Kidney capillary endothelial cell (primary cell): ENCODE data around the gene AXIN2.
"Not testable (repeated sequence)": the region's sequence is repeated elsewhere in the genome, so short reads cannot be mapped to it uniquely, and the experiment has no call there.

Source experiments
- DNase-seq: peaks from one replicate; pipeline ENCODE4 v3.0.0-alpha.2; 2018; ENCODE audit warnings: low spot score

AXIN2 gene

GRCh38 chr17:65519462-65519861 is 42.0 kb downstream of the AXIN2 start:
- no peak for DNase-seq

- DNase-seq, result no peak
Observed at GRCh38 chr17:65518256-65518655, 43.2 kb downstream of the AXIN2 start.

DNA sequence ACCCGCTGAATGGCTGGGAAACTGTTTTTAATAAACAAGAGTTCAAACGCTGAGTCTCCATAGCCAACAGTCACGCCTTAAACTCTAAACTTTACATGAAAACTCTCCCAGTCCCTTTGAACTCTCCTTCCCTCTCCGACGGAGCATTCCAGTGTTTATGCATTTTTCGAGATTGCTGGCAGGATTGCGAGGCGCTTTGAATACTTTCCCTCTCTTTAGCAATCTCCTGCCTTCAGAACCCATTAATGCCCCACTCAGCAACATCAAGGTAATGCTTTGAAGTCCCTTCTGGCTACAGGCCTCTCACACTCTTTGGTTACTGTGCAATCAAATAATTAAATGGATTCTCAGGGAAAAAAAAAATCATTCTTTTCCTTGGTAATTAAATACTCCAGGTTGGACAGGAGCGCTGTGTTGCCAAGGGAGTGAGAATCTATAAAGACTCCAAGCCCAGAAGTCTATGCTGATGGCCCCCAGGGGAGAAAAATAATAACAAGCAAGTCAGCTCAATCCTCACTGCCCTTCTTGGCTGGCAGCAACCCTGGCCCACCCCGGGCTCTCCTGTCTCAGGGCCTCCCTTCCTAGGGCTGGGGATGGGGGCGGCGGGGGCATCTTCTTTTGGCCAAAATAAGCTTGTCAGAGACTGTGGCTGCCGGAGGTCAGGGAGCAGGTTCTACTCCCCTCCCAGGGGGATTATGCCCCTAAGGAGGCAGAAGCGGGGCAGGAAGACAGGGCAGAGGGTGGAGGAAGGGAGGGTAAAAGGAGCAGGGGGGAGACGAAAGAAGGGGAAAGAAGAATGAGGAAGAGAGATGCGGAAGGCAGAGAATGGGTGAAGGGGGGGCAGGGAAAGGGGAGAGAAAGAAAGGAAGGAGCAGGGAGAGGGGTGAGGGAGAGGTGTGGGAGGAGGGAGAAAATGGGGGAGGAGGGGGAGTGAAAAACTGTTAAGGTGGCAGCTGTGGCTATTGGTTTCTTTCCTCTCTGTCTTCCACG is 45.2 kb downstream of the AXIN2 start:
- DNase-seq, result no peak

DNA sequence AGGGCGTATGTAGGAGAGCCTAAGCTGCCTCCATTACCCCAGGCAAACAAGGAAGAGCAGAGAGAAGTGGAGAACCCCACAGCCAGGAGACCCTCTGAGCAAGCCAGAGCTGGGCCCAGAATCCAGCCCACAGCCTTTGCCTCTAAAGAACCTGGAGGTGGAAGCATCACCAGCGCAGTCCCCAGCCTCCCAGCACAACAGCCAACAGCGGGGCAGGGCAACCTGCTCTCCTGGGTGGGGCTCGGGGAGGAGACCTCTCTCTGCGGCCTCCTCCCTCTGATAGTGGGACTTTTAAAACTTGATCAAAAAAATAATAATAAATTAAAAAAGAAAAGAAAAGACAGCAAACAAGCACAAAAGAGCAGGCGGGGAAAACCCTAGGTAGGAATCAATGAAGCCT is 45.9 kb downstream of the AXIN2 start:
- no peak for DNase-seq

DNA sequence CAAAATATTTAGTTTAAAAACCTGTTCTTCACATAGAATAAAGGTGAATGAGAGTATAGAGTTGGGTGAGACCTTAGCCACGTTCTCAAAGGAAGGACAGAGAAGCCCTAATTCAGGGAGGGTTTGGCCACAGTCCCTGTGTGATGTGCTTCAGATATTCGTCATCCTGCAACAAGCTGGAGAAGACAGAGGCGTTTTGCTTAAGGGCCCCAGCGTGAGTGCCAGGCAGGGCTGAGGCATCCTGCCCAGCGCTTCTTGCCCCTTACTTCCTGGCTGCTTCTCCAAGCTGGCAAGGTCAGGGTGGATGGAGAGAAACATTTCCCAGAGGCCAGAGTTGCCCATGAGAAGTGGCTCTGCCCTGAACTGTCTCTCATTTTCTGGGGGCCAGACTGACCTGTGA is 46.9 kb downstream of the AXIN2 start:
- no peak for DNase-seq

GRCh38 chr17:65514082-65514481 is 47.4 kb downstream of the AXIN2 start:
- DNase-seq, result no peak

- no peak for DNase-seq
Observed at GRCh38 chr17:65511316-65511715, 50.1 kb downstream of the AXIN2 start.

DNA sequence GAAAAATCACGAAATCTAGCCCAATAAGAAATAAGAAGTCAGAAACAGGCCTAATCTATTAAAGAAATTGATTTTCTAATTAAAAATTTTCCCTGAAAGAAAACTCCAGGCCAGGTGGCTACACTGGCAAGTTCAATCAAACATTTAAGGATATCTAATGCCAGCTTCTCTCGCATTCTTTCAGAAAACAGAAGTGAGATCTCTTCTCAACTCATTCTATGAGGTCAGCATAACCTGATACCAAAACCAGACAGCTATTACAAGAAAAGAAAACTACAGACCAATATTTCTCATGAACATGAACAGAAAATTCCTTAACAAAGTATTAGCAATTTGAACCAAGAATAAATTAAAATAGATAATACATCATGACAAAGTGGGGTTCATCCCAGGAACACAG is 52.4 kb downstream of the AXIN2 start:
- no peak for DNase-seq

DNA sequence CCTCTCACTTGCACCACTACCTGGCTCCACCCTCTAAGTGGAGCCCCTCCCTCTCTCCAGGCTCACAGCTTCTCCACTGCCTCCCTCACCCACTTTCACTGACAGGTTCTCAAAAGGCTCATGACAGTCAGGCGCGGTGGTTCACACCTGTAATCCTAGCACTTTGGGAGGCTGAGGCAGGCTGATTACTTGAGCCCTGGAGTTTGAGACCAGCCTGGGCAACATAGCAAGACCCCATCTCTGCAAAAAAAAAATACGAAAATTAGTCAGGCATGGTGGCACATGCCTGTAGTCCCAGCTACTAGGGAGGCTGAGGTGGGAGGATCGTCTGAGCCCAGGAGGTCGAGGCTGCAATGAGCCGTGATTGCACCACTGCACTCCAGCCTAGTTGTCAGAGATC is 56.8 kb downstream of the AXIN2 start:
- DNase-seq, result not testable (repeated sequence)

GRCh38 chr17:65504141-65504540 is 57.3 kb downstream of the AXIN2 start:
- no peak for DNase-seq

DNA sequence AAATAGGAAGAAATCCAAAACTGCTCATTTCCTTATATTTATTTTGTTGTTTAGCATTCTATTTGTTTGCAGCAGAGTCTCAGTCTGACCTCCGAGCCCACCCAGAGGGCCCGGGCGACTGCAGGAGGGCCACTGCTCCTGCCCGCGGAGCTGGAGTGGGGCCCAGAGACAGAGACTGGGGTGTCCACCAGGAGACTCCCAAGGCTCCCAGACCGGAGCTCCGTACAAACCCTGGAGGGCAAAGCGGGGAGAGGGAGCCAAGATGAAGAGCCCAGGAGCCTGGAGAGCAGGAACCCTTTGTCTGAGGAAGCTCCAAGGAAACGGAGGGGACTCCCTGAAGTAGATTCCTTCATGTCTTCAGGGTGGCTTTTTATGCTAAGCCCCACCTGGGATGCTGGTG is 57.9 kb downstream of the AXIN2 start:
- no peak for DNase-seq

DNA sequence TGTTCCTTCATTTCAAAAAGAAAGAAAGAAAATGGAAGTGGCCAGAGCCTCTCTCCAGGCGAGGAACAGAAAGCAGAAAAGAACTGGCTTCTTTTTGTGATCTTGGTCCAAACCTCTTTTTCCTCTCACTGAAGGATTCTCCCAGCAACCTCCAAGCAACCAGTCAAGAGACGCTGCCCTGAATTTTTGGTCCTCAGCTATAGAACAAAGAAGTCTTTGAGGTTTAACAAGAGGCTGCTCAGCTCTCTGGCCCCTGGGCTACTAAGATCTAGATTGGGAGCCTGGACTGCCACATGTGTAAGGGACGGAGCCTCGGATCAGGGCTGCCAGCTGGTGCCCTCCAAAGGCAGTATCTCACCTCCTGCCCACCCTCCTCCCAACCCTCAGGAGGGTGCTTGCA is 62.6 kb downstream of the AXIN2 start:
- DNase-seq, result no peak

DNA sequence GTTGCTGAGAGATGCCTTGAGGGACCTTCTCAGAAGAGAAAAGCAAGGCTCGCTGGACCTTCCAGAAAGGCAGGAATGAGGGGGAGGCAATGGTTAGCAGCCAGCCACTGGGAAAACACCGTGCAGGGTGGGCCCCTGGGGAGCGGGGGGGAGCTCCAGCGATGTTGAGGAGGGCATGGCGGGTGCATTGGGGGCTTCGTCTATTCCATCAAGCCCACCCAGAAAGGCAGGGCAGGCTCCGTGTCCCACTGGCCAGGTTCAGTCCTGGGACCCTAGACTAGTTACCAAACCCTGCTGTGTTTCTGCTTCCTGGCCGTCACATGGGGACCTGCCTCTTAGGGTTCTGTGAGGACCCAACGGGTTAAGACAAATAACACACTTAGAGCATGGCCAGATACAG is 64.6 kb downstream of the AXIN2 start:
- DNase-seq, result no peak

GRCh38 chr17:65495122-65496055 is 66.1 kb downstream of the AXIN2 start:
- no peak for DNase-seq

- DNase-seq, result no peak
Observed at GRCh38 chr17:65489413-65490155, 71.9 kb downstream of the AXIN2 start.

DNA sequence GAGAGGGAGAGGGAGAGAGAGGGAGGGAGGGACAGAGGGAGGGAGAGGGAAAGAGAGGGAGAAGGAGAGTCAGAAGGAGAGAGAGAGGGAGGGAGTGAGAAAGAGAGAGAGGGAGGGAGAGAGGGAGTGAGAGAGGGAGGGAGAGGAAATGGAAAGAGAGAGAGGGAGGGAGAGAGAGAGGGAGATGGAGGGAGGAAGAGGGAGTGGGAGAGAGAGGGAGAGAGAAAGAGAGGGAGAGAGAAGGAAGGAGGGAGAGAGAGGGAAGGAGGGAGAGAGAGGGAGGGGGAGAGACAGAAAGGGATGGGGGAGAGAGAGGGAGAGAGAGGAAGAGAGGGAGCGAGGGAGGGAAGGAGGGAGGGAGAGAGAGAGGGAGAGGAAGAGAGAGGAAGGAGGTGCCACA is 72.8 kb downstream of the AXIN2 start:
- no peak for DNase-seq

DNA sequence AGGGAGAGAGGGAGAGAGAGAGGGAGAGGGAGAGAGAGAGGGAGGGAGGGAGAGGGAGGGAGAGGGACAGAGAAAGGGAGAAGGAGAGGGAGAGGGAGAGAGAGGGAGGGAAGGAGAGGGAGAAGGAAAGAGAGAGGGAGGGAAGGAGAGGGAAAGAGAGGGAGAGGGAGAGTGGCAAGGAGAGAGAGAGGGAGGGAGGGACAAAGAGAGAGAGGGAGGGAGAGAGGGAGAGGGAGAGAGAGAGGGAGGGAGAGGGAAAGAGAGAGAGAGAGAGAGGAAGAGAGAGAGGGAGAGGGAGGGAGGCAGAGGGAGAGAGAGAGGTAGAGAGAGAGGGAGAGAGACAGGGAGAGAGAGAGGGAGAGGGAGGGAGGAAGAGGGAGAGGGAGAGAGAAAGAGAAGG is 73.5 kb downstream of the AXIN2 start:
- no peak for DNase-seq

GRCh38 chr17:65487161-65487560 is 74.3 kb downstream of the AXIN2 start:
- no peak for DNase-seq

DNA sequence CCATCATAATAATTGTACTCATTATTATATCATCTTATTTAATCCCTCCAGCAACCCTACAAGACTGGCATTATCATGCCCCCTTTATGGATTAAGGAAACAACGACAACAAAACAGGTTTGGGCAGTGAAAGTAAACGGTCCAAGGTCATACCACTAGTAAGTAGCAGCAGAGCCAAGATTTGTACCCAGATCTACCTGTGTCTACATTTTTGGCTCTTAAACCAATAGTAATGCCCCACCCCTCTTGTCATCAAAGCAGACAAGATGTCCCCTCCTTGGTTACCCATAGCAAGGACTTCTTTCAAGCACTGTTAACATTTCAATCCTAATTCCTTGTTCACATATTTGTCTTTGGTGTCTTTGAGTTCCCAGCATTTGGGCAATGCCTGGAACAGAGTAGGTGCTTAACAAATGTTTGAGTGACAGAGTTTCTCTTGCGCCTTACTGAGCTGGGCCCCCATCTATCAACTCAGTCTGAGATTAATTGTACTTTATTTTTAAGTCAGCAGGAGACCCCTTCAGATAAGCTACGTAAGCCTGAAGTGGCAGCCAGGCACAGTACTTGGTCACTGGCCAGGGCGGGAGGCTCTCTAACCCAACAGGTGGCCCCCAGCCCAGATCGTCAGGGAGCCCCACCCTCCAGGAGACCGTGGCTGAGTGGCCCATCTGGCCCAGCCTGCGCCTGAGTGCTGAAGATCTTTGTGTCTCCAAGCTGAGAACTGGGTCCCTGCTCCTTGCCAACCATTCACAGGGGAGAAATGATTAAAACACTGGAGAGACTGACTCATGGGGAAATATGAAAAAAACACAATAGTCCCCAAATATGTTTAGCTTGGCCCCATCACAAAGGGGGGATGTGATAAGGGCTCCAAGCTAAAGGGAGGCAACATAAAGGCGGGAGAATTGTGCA is 75.8 kb downstream of the AXIN2 start:
- no peak for DNase-seq

- DNase-seq, result not testable (repeated sequence)
Observed at GRCh38 chr17:65484405-65484804, 77.0 kb downstream of the AXIN2 start.

DNA sequence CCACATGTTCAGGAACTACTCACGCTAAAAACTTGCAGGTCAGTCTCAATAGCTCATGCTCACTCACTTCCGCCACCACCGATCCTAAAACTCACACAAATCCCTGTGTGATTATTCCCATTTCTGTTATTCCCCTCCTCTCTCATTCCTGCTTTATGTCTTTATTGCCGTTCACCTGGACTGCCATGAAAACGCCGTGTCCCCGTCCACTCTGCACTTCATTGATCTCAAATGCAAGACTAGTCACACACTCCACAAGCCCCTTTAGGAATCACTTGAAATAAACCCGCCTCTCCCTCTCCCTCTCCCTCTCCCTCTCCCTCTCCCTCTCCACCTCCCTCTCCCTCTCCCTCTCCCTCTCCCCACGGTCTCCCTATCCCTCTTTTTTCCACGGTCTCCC is 78.0 kb downstream of the AXIN2 start:
- DNase-seq, result no peak
